Stimulated activated CD8-positive, alpha-beta memory T cell treated with anti-CD3 and anti-CD28 coated beads, Interleukin-12 subunit alpha, Interleukin-12 subunit beta, amount 100 ng/mL, for 24 hours (primary cell): ENCODE data around the gene UBA5.

Source experiments
- DNase-seq: peaks from one replicate; pipeline ENCODE4 v3.0.0-alpha.2; 2020; ENCODE audit errors: extremely low read depth

UBA5 gene

DNA sequence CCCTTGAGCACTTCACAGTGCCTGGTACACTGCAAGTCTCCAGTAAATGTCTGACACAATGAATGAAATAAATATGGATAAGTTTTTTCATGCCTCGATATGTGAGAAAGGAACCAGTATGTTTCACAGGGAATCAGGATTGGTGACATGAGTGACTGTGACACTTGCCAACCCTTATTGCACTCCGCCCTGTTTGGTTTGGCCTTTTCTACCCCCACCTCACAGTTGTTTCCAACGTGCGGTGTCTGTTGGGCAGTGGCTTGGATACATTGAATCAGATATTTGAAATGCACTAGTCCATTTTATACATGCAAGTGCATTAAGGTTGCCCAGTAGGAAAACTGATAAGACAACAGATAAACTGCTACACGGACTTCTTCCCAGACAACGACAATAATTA is 60.1 kb downstream of the UBA5 start:
- no peak for DNase-seq

DNA sequence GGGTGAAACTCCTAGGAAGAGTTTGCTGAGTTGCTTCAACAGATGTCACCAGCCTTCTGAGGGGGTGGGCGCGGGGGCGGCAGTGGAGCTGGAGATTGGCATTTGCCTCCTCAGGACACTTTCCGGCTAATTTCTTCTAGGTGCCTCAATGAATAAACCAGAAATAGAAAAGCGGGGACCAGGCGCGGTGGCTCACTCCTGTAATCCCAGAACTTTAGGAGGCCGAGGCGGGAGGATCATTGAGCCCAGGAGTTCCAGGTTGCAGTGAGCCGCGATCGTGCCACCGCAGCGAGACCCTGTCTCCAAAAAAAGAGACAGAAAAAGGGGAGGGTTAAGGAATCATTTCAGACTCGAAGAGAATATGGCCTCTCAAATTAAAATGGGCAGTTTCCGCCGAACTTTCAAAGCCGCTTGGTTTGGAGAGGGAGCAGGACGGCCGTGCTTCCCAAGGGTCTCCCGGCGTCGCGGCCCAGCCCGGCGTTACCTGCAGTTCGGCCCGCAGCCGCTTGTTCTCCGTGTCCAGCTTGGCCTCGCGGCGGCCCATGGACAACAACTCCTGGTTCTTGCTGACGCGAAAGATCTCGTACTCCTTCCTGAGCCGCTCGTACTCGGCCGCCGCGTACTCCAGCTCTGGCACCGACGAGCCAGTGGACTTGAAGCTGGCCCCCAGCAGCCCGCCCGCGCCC is 61.5 kb downstream of the UBA5 start:
- no peak for DNase-seq

DNA sequence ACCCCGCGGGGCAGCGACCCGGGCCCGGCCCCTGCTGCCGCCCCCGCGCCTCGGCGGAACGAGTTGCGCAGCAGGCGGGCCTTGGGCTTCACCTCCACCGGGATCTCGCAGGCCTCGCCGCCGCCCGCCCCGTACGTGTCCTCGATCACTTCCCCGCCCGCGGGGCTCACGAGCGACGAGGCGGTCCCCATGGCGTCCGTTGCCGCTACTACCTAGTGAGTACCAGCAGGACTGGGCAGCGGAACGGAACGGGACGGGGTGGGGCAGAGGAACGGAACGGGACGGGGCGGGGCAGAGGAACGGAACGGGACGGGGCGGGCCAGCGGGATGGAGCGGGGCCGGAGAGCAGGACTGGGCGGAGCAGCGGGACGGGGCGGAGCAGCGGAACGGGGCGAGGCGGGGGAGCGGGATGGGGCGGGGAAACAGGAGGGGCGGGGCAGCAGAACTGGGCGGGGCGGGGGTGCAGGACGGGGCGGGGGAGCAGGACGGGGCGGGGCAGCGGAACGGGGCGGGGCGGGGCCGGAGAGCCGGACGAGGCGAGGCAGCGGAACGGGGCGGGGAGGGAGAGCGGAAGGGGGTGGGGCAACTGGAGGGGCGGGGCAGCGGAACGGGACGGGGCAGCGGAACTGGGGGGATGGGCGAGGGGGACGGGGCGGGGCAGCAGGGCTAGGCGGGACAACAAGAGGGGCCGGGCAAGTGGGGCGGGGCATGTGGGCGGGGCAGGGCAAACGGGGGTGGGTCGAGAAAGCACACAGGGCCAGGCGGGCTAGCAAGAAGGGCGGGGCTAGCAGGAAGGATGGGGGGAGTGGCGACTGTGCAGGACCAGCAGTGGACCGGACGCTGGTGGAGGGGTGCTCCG is 62.3 kb downstream of the UBA5 start, which contains the start of gene NPHP3:
Gene NPHP3, minus strand, starts transcription at position 245 of the 859 bp plus-strand sequence. Its CDS starts 54 bp downstream, at position 191.
- peak; percentile 98 for DNase-seq

- DNase-seq = no peak
Measured at GRCh38 chr3:132723024-132723950, 63.2 kb downstream of the UBA5 start.

DNA sequence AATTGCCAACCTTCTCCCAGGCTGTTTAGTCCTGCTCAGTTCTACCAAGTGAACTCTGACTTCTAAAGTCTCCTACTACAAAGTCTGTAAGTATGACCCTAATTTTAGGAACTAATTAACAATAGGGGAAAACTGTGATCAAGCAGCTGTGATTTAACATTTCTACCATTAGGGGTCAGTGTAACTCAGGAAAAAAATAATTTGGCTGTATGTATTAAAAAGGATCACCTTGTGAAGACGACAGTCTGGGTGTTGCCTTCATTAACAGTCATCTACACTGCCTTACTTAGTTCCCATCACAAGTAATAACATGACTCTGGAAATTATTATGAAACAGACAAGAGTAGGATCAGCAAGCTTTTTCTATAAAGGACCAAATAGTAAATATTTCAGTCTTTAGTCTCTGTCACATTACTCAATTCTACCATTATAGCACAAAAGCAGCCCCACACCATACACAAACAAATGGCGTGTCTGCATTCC is 66.3 kb downstream of the UBA5 start:
- DNase-seq = no peak
